Measurements from ENCODE around the gene RAB7A.
"Not testable (repeated sequence)": the region's sequence is repeated elsewhere in the genome, so short reads cannot be mapped to it uniquely, and the experiment has no call there.

DNA sequence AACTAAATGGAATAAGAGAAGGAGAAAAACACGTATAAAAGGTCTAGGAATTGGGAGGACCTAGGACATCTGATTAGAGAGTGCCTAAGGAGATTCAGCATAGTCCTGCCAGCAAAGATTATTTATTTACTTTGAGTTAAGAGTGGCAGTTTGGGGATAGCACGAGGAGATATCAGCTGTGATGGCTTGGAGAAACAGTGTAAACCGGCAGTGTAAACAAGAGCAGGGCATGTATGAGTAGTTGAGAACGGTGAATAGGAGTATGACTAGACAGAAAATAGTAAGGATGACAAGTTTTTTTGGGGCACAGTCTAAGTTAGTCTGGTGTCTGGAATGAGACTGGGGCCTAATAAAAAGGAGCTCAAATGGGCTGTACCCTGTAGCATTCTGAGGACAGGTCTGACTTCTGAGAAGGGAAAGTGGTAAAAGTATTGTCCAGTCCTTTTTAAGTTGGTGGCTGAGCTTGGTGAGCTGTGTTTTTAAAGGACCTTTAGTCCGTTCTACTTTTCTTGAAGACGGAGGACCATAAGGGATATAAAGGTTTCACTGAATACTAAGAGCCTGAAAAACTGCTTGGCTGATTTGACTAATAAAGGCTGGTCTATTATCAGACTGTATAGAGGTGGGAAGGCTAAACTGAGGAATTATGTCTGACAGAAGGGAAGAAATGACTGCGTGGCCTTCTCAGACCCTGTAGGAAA is 104.1 kb downstream of the RAB7A start:
- TF ChIP-seq, protein P1, sequence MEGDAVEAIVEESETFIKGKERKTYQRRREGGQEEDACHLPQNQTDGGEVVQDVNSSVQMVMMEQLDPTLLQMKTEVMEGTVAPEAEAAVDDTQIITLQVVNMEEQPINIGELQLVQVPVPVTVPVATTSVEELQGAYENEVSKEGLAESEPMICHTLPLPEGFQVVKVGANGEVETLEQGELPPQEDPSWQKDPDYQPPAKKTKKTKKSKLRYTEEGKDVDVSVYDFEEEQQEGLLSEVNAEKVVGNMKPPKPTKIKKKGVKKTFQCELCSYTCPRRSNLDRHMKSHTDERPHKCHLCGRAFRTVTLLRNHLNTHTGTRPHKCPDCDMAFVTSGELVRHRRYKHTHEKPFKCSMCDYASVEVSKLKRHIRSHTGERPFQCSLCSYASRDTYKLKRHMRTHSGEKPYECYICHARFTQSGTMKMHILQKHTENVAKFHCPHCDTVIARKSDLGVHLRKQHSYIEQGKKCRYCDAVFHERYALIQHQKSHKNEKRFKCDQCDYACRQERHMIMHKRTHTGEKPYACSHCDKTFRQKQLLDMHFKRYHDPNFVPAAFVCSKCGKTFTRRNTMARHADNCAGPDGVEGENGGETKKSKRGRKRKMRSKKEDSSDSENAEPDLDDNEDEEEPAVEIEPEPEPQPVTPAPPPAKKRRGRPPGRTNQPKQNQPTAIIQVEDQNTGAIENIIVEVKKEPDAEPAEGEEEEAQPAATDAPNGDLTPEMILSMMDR (IDR thresholded peaks at IDR 0.05; ENCODE audit: insufficient read depth, low read depth, low read length): not testable (repeated sequence)
- not testable (repeated sequence) for TF ChIP-seq EZH2 (IDR thresholded peaks at IDR 0.05; ENCODE audit: insufficient read depth, low read length)

All from astrocyte (in vitro differentiated cells and primary cell).